ENCODE measurements around the gene KRT40.

GRCh38 chr17:40961591-40961990 lies 22.5 kb downstream of the KRT40 start:
- no peak for TF ChIP-seq EZH2 (IDR thresholded peaks at IDR 0.05; ENCODE audit: borderline replicate concordance, insufficient read depth, low read depth, low read length, poor library complexity, severe bottlenecking)
- no peak for TF ChIP-seq CTCF (IDR thresholded peaks at IDR 0.05)
